Peyer's patch (tissue), 4 donors: Measurements from ENCODE around the gene KCNQ1.

Experiments
- POLR2A ChIP-seq, 2 donors: fragments of 450-650 bp; IDR thresholded peaks; one replicate each; pipeline ENCODE4 v1.5.1; 2017; ENCODE audit warnings: antibody characterized with exemption in 2 of 2, mild to moderate bottlenecking in 2 of 2, moderate library complexity in 2 of 2
- TF ChIP-seq, protein P1 (sequence below), 6 experiments: fragments of 450-650 bp in 4 of 6; fragments of 200-600 bp in 2 of 6; sonication (generic) in 1 of 6; IDR thresholded peaks; one replicate each; pipeline ENCODE4 v1.5.1; 2017 to 2019; ENCODE audit warnings: antibody characterized with exemption in 6 of 6, mild to moderate bottlenecking in 3 of 6, moderate library complexity in 1 of 6

DNA sequence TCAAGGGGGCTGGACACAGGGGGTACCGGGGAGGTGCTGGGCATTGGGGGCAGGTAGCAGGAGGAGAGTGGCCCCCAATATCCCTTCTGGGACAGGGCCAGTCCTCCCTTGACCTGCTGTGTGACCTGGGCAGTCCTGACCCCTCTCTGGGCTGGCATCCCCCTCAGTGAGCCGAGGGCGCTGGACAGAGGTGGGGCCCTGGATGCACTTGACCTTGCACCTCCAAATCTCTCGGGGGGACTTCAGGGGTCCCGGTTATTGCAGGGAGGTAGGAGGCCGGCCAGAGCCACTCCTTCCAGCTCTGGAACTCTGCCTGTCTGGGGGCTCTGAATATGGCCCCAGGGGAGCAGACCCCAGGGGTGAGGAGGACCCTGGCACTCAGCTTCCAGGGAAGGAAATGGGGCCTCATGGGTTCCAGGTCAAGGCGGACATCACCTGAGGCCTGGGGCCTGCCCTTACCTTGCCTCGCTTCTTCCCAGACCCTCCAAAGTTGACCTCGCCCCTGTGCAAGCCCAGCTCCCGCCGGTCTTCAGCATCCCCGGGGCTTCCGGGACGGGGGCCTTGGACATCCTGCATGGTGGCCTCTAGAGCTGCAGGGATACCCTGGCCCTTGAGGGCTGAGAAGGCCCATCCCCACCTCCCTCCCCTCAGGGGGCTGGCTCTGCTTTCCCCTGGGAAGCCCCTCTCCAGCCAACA is 22.2 kb upstream of the KCNQ1 start:
- TF ChIP-seq, protein P1, sequence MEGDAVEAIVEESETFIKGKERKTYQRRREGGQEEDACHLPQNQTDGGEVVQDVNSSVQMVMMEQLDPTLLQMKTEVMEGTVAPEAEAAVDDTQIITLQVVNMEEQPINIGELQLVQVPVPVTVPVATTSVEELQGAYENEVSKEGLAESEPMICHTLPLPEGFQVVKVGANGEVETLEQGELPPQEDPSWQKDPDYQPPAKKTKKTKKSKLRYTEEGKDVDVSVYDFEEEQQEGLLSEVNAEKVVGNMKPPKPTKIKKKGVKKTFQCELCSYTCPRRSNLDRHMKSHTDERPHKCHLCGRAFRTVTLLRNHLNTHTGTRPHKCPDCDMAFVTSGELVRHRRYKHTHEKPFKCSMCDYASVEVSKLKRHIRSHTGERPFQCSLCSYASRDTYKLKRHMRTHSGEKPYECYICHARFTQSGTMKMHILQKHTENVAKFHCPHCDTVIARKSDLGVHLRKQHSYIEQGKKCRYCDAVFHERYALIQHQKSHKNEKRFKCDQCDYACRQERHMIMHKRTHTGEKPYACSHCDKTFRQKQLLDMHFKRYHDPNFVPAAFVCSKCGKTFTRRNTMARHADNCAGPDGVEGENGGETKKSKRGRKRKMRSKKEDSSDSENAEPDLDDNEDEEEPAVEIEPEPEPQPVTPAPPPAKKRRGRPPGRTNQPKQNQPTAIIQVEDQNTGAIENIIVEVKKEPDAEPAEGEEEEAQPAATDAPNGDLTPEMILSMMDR (IDR thresholded peaks at IDR 0.05): no peak
- TF ChIP-seq POLR2A (IDR thresholded peaks at IDR 0.05): no peak
